Thyroid gland (tissue), 4 donors: Measurements from ENCODE around the gene MAPK1.

ENCODE experiments used
- POLR2A ChIP-seq, 2 donors: fragments of 450-650 bp; IDR thresholded peaks; one replicate each; pipeline ENCODE4 v1.6.1; 2017; ENCODE audit warnings: antibody characterized with exemption in 2 of 2, mild to moderate bottlenecking in 2 of 2, moderate library complexity in 1 of 2
- TF ChIP-seq, protein P1 (sequence below), 6 experiments: fragments of 200-600 bp in 3 of 6; fragments of 450-650 bp in 3 of 6; sonication (generic) in 3 of 6; IDR thresholded peaks; one replicate each; pipeline ENCODE4 v1.5.1; 2016 to 2019; ENCODE audit warnings: antibody characterized with exemption in 6 of 6, mild to moderate bottlenecking in 2 of 6, inconsistent platforms in 1 of 6, moderate library complexity in 1 of 6

DNA sequence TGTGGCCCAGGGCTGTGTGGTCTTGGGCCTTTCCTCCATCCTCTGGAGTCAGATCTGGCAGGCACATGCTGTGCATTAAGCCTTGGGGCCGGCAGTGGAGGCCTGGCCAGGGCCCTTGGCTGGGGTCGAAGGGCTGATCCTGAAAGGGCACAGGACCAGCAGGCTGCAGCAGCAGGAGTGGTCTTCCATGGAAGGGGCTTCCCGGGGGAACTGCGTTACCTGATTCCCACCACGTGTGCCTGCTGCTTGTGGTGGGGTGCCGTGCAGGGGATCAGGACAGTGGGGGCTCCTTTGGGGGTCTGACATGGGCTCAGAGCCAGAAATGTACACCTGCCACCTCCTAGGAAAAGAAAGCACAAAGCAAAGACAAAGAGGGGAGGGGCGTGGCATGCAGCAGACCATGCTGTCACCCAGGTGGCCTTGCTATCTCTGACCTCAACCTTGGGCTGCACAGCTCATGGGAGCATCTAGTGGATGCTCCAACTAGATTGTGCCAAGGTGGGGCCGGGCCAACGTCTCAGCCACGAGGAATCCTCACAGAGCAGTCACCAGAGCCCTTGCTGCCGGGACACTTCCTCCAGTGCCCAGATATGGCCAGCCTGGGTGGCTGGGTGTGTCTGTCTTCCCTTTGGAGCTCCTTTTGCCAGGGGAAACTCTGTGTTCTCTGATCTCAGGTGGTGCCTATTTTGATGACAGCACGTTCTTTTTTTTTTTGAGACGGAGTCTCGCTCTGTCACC lies 113.9 kb downstream of the MAPK1 start:
- TF ChIP-seq, protein P1, sequence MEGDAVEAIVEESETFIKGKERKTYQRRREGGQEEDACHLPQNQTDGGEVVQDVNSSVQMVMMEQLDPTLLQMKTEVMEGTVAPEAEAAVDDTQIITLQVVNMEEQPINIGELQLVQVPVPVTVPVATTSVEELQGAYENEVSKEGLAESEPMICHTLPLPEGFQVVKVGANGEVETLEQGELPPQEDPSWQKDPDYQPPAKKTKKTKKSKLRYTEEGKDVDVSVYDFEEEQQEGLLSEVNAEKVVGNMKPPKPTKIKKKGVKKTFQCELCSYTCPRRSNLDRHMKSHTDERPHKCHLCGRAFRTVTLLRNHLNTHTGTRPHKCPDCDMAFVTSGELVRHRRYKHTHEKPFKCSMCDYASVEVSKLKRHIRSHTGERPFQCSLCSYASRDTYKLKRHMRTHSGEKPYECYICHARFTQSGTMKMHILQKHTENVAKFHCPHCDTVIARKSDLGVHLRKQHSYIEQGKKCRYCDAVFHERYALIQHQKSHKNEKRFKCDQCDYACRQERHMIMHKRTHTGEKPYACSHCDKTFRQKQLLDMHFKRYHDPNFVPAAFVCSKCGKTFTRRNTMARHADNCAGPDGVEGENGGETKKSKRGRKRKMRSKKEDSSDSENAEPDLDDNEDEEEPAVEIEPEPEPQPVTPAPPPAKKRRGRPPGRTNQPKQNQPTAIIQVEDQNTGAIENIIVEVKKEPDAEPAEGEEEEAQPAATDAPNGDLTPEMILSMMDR (IDR thresholded peaks at IDR 0.05) = no peak
- TF ChIP-seq POLR2A (IDR thresholded peaks at IDR 0.05) = no peak
